Activated CD8-positive, alpha-beta memory T cell treated with anti-CD3 and anti-CD28 coated beads, Interleukin-2, amount 10 ng/mL, durations not matched to agents 7 days and 5 days (primary cell): ENCODE results near the gene PRAMEF9. TPM values are rescaled to one million over a fixed set of nuclear protein-coding genes. Genes with fewer than 3 reads are reported as not detected.
"Not testable (repeated sequence)": the region's sequence is repeated elsewhere in the genome, so short reads cannot be mapped to it uniquely, and the experiment has no call there.

Source experiments
- ATAC-seq: fragments of 150-1000 bp; cut with Tn5 transposase; one replicate; pipeline ENCODE4 v1.10.0; 2021; ENCODE audit warnings: moderate library complexity
- CTCF ChIA-PET: fragments of 350-600 bp; sonication (Branson Sonifier 250); formaldehyde crosslinking; loops from one replicate; lab custom pipeline; 2021; ENCODE audit warnings: antibody characterized with exemption; lab: Charles Lee
- DNase-seq: peaks from one replicate; pipeline ENCODE4 v3.0.0-alpha.2; 2020
- H3K27ac Mint-ChIP-seq: one replicate; pipeline ENCODE4 v1.8.0; 2021; ENCODE audit warnings: mild to moderate bottlenecking, mixed read lengths
- H3K27me3 Mint-ChIP-seq: one replicate; pipeline ENCODE4 v1.8.0; 2021; ENCODE audit warnings: mixed read lengths
- H3K36me3 Mint-ChIP-seq: one replicate; pipeline ENCODE4 v1.8.0; 2021; ENCODE audit warnings: mild to moderate bottlenecking, mixed read lengths
- H3K4me1 Mint-ChIP-seq: one replicate; pipeline ENCODE4 v1.8.0; 2021; ENCODE audit warnings: mixed read lengths
- H3K4me3 Mint-ChIP-seq: one replicate; pipeline ENCODE4 v1.8.0; 2021; ENCODE audit warnings: mild to moderate bottlenecking, moderate library complexity, mixed read lengths
- H3K9me3 Mint-ChIP-seq: one replicate; pipeline ENCODE4 v1.8.0; 2022; ENCODE audit warnings: low read depth, mixed read lengths
- total RNA-seq, 2 experiments: library from RNA; stranded (reverse); gene quantifications; one replicate each; pipeline ENCODE4 v1.2.3, GENCODE V29; 2021

PRAMEF9 gene
- total RNA-seq, result not detected

DNA sequence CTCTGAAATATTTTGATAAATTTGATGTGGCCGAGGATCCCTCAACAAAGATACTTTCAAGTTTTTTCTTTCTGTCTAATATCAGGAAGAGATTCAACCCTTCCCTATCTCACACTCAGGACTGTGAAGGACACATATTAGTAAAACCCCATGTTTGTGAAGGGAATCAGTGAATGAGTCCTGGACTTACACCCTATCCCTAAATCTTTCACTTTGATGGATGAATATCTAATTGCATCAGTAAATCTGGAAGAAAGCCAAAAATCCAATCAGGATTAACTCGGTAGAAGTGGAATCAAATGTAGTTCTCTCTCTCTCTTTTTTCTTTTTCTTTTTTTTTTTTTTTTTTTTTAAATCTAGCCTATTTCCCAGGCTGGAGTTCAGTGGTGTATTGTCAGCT is at the start of gene PRAMEF9:
PRAMEF9 (plus strand) TSS at position 301 of the 400 bp plus-strand sequence. CDS start 3,433 bp downstream, outside the sequence.
- CTCF ChIA-PET, DNase-seq, H3K27ac Mint-ChIP-seq, H3K27me3 Mint-ChIP-seq, H3K4me1 Mint-ChIP-seq, ATAC-seq, H3K36me3 Mint-ChIP-seq, H3K9me3 Mint-ChIP-seq, H3K4me3 Mint-ChIP-seq: not testable (repeated sequence)

DNA sequence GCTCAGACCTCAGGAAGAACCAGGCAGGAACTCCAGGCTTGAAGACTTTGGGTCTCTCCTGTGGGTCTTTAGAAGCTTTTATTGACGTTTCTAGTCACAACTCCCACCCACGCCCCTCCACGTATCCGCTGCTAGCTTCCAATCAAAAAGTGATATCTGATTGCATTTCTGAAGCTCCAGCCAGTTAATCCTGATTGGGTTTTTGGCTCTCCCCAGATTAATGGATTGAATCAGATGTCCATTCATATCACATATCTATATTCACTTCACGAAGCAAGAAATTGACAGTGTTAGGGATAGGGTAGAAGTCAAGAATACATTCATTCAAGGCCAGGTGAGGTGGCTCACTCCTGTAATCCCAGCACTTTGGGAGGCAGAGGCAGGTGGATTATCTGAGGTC is 15.7 kb upstream of the PRAMEF9 start, which contains the start of gene PRAMEF26:
PRAMEF26 (minus strand) TSS at position 101 of the 400 bp plus-strand sequence. CDS start 2,914 bp downstream, outside the sequence.
- H3K4me1 Mint-ChIP-seq, H3K27me3 Mint-ChIP-seq, H3K4me3 Mint-ChIP-seq, H3K9me3 Mint-ChIP-seq, ATAC-seq, DNase-seq, CTCF ChIA-PET, H3K36me3 Mint-ChIP-seq, H3K27ac Mint-ChIP-seq: not testable (repeated sequence)

DNA sequence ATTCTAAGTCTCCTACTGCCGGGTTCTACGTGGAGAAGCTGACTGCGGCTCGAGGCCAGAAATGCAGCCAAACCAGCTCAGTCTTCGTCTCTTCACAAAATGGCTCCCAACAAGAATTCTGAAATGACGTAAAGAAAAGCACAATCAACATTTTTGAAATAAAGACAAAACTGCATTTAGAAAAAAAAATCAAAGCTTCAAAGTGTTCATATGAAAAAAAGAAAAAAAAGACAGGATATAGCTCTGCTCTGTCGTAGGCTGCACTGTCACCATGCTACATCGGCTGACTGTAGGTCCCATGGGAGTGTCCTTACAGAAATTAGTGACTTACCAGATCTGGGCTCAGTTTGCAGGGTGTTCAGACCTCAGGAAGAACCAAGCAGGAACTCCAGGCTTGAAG is 6.1 kb upstream of the PRAMEF9 start, which contains the start of gene HNRNPCL4:
HNRNPCL4 (minus strand) TSS at position 101 of the 400 bp plus-strand sequence. CDS start 164 bp downstream, outside the sequence.
- H3K27ac Mint-ChIP-seq, H3K4me3 Mint-ChIP-seq, ATAC-seq, DNase-seq, H3K36me3 Mint-ChIP-seq, H3K9me3 Mint-ChIP-seq, H3K4me1 Mint-ChIP-seq, CTCF ChIA-PET, H3K27me3 Mint-ChIP-seq: not testable (repeated sequence)

DNA sequence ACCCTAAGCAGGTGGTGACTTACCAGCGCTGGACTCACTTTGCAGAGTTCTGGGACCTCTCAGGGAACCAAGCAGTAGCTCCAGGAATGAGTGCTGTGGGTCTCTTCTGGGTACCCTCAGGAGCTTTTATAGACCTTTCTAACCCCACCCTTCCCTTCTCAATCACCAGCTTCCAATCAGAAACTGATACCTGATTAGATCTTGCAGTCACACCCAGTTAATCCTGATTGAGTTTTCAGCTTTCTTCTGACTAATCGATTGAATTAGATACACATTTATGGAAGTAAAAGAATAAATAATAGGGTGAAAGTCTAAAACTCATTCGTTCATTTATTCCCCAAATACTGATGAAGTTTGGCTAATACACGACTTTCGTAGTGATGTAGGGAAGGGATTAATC is 29.7 kb downstream of the PRAMEF9 start, which contains the start of gene PRAMEF13:
PRAMEF13 (minus strand) TSS at position 101 of the 400 bp plus-strand sequence. CDS start 1,820 bp downstream, outside the sequence.
- H3K27ac Mint-ChIP-seq, H3K27me3 Mint-ChIP-seq, H3K36me3 Mint-ChIP-seq, H3K4me1 Mint-ChIP-seq, H3K9me3 Mint-ChIP-seq, DNase-seq, CTCF ChIA-PET, ATAC-seq, H3K4me3 Mint-ChIP-seq: not testable (repeated sequence)

DNA sequence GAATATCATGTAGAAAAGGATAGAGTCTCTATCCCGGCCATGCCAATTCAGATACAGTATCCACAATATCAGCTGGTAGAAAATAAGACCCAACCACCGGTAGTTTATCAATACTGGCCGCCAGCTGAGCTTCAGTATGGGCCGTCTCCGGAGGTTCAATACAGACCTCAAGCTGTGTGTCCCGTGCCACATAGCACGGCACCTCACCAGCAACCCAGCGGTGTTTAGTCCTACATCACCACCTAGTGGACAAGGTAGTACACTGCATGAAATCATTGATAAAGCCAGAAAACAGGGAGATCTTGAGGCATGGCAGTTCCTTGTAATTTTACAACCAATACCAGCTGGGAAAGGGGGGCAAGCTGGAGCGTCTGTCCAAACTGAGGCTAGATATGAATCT is 37.1 kb downstream of the PRAMEF9 start:
- CTCF ChIA-PET, H3K36me3 Mint-ChIP-seq, DNase-seq, H3K27ac Mint-ChIP-seq, ATAC-seq, H3K9me3 Mint-ChIP-seq, H3K4me3 Mint-ChIP-seq, H3K4me1 Mint-ChIP-seq, H3K27me3 Mint-ChIP-seq: not testable (repeated sequence)

DNA sequence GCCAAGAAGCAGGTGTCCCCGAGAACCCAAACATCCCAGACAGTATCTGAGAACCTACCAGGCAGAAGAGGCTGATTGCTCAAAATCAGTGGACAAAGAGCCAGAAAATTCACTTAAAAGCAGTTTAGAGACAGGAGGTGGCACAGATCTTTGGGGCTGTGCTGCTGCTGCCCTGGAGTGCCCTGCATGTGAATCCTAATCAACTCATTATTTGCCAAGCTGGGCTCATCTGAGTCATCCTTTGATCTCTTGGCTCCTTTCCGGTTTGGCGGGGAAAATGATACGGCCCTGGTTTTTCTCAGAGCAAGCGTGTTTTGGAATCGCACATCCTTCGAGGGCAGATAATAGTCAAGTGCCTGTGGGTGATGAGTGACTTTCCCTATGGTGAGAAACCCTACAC is 45.0 kb downstream of the PRAMEF9 start:
- CTCF ChIA-PET, H3K27me3 Mint-ChIP-seq, H3K27ac Mint-ChIP-seq, ATAC-seq, H3K4me3 Mint-ChIP-seq, DNase-seq, H3K9me3 Mint-ChIP-seq, H3K4me1 Mint-ChIP-seq, H3K36me3 Mint-ChIP-seq: not testable (repeated sequence)

DNA sequence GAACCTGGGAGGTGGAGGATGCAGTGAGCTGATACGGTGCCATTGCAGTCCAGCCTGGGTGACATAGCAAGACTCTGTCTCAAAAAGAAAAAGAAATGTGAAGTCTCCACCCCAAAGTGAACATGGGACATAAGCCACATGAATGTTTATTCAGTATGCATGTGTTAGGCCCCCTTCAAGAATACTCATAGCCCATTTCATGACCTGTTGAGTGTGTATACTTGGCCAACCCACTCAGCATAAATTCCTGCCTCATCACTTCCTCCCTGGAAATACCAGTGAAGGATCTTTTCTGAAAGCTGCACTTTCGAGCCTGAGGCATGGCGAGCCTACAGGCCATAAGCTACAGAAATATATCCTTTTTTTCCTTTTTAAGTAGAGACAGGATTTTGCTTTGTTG is 47.6 kb downstream of the PRAMEF9 start:
- H3K36me3 Mint-ChIP-seq, H3K4me1 Mint-ChIP-seq, H3K4me3 Mint-ChIP-seq, H3K9me3 Mint-ChIP-seq, DNase-seq, H3K27ac Mint-ChIP-seq, ATAC-seq, CTCF ChIA-PET, H3K27me3 Mint-ChIP-seq: not testable (repeated sequence)

DNA sequence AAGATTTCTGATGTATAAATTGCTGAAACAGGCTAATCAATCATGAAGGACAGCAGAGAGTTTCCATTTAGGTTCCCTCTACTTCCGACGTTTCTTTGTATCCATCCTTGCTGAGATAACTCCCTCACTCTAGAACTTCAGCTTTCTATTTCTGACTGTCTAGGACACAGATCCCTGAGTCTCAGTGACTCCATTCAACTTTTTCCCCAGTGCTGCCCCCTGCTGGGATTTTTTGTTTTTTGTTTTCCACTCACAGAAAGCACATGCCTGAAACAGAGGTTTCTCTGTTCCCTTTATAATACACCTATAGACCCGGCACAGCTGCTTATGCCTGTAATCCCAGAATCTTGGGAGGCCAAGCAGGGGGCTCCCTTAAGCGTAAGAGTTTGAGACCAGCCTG is 51.1 kb downstream of the PRAMEF9 start:
- H3K27ac Mint-ChIP-seq, ATAC-seq, CTCF ChIA-PET, H3K27me3 Mint-ChIP-seq, DNase-seq, H3K4me1 Mint-ChIP-seq, H3K4me3 Mint-ChIP-seq, H3K36me3 Mint-ChIP-seq, H3K9me3 Mint-ChIP-seq: not testable (repeated sequence)

DNA sequence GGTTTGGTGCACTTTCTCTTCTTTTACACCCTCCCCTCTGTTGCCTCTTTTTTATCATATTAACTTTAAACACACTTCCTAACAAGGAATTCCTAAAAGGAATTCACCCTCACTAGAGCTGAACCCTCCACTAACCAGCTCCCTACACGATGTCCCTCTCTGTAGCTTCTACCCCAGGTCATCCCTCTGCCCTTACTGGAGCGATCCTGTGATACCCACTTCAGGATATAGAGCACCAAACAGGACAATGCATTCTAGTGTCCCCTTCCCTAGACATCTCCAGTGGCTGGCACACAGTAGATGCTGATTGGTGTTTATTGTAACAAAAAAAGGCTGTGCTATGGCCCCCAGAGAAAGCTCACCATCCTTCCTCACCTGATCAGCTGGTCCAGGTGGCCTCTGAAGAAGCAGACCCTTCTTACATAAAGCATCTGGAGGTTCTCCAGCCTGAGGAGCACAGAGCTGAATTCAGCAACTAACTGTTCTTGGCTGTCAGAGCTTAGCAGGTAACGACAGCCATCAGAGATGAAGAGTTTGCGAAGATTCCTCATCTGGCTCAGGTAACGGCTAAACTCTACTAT is 52.9 kb downstream of the PRAMEF9 start:
- CTCF ChIA-PET, result no interaction called here
- ATAC-seq (no peak), DNase-seq (peak; percentile 33)
- no peaks in the 10 kb centered on the region for H3K36me3 Mint-ChIP-seq
- H3K4me1 Mint-ChIP-seq, result no peaks in the 10 kb centered on the region
- H3K4me3 Mint-ChIP-seq, result no peak overlapping the region
- no peaks in the 10 kb centered on the region for H3K9me3 Mint-ChIP-seq
- no peaks in the 10 kb centered on the region for H3K27me3 Mint-ChIP-seq
- H3K27ac Mint-ChIP-seq, result no peak overlapping the region

DNA sequence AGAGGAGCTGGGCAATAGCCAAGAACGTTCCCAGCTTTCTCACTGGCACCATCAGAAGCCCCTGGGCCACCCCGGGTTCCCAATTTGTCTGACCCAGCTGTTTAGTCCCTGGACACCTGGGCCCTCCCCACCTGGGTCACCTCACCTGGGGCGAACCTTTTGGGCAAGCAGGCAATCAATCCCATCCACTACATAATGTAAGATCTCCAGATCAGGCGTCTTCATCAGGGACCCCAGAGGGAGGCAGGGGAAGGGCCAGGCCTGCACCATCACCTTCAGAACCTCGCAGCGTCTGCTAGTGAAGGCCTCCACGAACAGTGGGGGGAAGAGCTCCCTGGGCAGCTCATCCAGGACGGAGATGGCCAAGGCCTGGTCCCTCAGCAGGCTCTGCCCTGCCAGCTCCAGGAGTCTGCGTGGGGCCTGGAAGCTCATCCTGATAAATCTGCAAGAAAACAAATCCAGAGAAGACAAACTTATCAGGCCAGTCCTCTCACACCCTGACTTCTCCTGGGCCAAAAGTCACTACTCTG is 54.1 kb downstream of the PRAMEF9 start, which contains the start of gene PRAMEF18:
PRAMEF18 (minus strand) TSS at position 480 of the 530 bp plus-strand sequence; CDS start at position 432, 48 bp downstream.
- H3K4me3 Mint-ChIP-seq, H3K4me1 Mint-ChIP-seq, CTCF ChIA-PET, H3K27me3 Mint-ChIP-seq, ATAC-seq, H3K27ac Mint-ChIP-seq, H3K36me3 Mint-ChIP-seq, H3K9me3 Mint-ChIP-seq: not testable (repeated sequence)
- peak; percentile 23 for DNase-seq

DNA sequence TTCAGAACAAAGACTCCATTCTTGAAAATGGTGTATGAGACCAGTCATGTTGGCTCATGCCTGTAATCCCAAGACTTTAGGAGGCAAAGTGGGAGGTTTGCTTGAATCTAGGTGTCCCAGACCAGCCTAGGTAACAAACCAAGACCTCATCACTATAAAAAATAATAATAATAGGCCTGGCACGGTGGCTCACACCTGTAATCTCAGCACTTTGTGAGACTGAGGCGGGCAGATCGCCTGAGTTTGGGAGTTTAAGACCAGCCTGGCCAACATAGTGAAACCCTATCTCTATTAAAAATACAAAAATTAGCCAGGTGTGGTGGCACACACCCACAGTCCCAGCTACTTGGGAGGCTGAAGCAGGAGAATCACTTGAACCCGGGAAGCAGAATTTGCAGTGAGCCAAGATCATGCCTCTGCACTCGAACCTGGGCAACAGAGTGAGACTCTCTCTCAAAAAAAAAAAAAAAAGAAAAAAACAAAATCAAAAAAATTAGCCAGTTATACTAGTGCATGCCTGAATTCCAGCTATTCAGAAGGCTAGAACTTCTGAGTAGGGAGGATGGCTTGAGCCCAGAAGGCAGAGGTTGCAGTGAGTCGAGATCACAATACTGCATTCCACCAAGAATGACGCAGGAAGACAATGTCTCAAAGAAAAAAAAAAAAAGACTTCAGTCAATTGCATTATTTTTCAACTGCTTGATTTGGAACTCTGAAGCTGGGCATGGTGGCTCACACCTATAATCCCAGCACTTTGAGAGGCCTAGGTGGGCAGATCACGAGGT is 55.8 kb downstream of the PRAMEF9 start:
- H3K36me3 Mint-ChIP-seq, result not testable (repeated sequence)

DNA sequence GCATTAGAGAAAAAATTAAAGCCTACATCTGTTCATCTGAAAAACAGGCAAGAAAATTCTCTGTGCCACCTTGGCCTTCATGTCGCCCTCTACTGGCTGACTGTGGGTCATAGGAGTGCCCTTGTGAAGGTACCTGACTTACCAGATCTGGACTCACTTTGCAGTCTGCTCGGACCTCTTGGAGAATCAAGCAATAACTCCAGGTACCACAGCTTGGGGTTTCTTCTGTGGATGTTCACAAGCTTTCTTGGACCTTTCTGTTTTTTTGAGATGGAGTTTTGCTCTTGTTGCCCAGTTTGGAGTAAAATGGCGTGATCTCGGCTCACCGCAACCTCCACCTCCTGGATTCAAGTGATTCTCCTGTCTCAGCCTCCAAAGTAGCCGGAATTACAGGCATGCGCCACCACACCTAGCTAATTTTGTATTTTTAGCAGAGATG is 56.7 kb downstream of the PRAMEF9 start:
- Mint-ChIP-seq H3K9me3 (no peaks in the 10 kb centered on the region), H3K4me1 (no peaks in the 10 kb centered on the region), H3K27ac (no peak overlapping the region), H3K36me3 (no peaks in the 10 kb centered on the region), H3K27me3 (no peaks in the 10 kb centered on the region), H3K4me3 (no peak overlapping the region)
- CTCF ChIA-PET, result interaction anchor here (0.7 kb wide), 1 partner anchor 9 kb away, joined by 4 read pairs; no protein-coding TSS in a partner anchor
- peak; percentile 62 for DNase-seq
- no peak for ATAC-seq

More for the DNA sequence above, 55.8 kb downstream of the PRAMEF9 start:
- ATAC-seq, H3K4me1 Mint-ChIP-seq, H3K27ac Mint-ChIP-seq, DNase-seq, H3K27me3 Mint-ChIP-seq, H3K4me3 Mint-ChIP-seq, H3K9me3 Mint-ChIP-seq: not testable (repeated sequence)
- CTCF ChIA-PET, result interaction anchor here (0.7 kb wide), 1 partner anchor 10 kb away, joined by 4 read pairs; no protein-coding TSS in a partner anchor
